SH-SY5Y (cell line): ENCODE results near the gene CSRNP2.

Experiments
- GATA2 ChIP-seq: IDR thresholded peaks from 2 replicates; pipeline ENCODE4 v1.6.1; 2011; ENCODE audit warnings: mild to moderate bottlenecking, low read depth, low read length
- GATA3 ChIP-seq: IDR thresholded peaks from 2 replicates; pipeline ENCODE4 v1.6.1; 2011; ENCODE audit warnings: low read depth, mild to moderate bottlenecking, low read length, moderate library complexity

DNA sequence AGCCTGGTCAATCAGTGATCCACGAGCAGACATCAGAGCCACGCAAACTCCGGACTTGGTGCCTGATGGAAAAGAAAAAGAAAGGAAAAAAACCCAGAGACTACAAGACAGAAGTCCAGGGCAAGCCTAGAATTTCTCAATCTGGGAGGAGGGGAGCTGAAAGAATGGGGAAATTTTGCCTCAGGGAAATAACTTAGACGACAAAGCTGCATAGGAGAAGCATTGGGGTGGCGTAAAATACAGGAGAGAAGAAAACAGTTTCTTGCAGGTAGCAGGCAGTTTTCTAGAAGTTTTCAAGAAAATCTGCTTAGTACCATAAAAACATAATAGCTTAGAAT lies 54.6 kb downstream of the CSRNP2 start:
- no peak for TF ChIP-seq GATA2
- no peak for TF ChIP-seq GATA3
